Heart left ventricle (tissue), 16 donors: ENCODE results near the gene LLGL2. TPM values are rescaled to one million over a fixed set of nuclear protein-coding genes. Genes with fewer than 3 reads are reported as not detected.

Source experiments
- ATAC-seq, 4 donors: fragments of 200-7000 bp; cut with Tn5 transposase; one replicate each; pipeline ENCODE4 v1.9.1; 2020 to 2022; ENCODE audit warnings: moderate library complexity in 4 of 4, mild to moderate bottlenecking in 3 of 4, moderate number of reproducible peaks in 1 of 4
- DNase-seq, 5 donors: peaks; one replicate each; pipeline ENCODE4 v3.0.0-alpha.2; 2020
- H3K27ac ChIP-seq, 12 donors: fragments of 200-600 bp; sonication (generic) in 4 of 12; one replicate each; pipeline versions ENCODE4 v1.5.0 to v1.8.0; 2016 to 2022; ENCODE audit warnings: mild to moderate bottlenecking in 2 of 12
- H3K27me3 ChIP-seq, 9 donors: fragments of 200-600 bp; sonication (generic) in 2 of 9; one replicate each; pipeline versions ENCODE4 v1.5.1 to v1.8.0; 2016 to 2022; ENCODE audit warnings: mild to moderate bottlenecking in 3 of 9
- H3K36me3 ChIP-seq, 9 donors: fragments of 200-600 bp; sonication (generic) in 2 of 9; one replicate each; pipeline versions ENCODE4 v1.5.0 to v1.8.0; 2018 to 2022; ENCODE audit warnings: mild to moderate bottlenecking in 2 of 9
- H3K4me1 ChIP-seq, 12 donors: fragments of 200-600 bp; sonication (generic) in 4 of 12; one replicate each; pipeline versions ENCODE4 v1.5.0 to v1.8.0; 2016 to 2022; ENCODE audit warnings: mild to moderate bottlenecking in 3 of 12
- H3K4me3 ChIP-seq, 12 donors: fragments of 200-600 bp; sonication (generic) in 4 of 12; one replicate each; pipeline versions ENCODE4 v1.5.0 to v1.8.0; 2017 to 2022; ENCODE audit warnings: mild to moderate bottlenecking in 9 of 12, moderate library complexity in 4 of 12
- H3K9me3 ChIP-seq, 12 donors: fragments of 200-600 bp; sonication (generic) in 4 of 12; one replicate each; pipeline versions ENCODE4 v1.5.0 to v1.8.0; 2016 to 2022; ENCODE audit warnings: mild to moderate bottlenecking in 1 of 12
- CTCF ChIP-seq, 12 donors: fragments of 200-600 bp; sonication (generic) in 4 of 12; IDR thresholded peaks; one replicate each; pipeline versions ENCODE4 v1.5.0 to v1.8.0; 2018 to 2022; ENCODE audit warnings: antibody characterized with exemption in 12 of 12, mild to moderate bottlenecking in 5 of 12
- POLR2A ChIP-seq, 2 donors: fragments of 450-650 bp; IDR thresholded peaks; one replicate each; pipeline ENCODE4 v1.6.1; 2017; ENCODE audit warnings: antibody characterized with exemption in 2 of 2, mild to moderate bottlenecking in 2 of 2, moderate library complexity in 2 of 2
- WGBS, 4 donors: extraction: QIAGEN DNeasy Blood & Tissue Kit in 2 of 4; methylation state at CpG; one replicate each; pipeline versions ENCODE4 v1.1.5 to v1.1.7; 2013 to 2018; 5-methylcytosine and 5-hydroxymethylcytosine counted together
- intact Hi-C, 10 donors: fragments of 100-400 bp; cut with DNase I; formaldehyde crosslinking; loops; one replicate each; pipeline versions ENCODE4 v1.11.1 to v1.14.2; 2022
- polyA plus RNA-seq, 2 donors: library from polyadenylated mRNA; stranded (reverse); fragments of 200-250 nt; gene quantifications; one replicate each; pipeline ENCODE4 v1.2.3, GENCODE V29; 2013
- total RNA-seq, 9 donors: library from RNA; depleted of rRNA in 2 of 9; stranded (reverse); fragments of >200 nt in 2 of 9; fragmentation: NEBNext Ultra II Directional in 3 of 9; extraction: Animal tissue kit (Norgen Biotek cat#: 25700) in 3 of 9; gene quantifications; one replicate each; pipeline versions ENCODE4 v1.1.0 to v1.2.4, GENCODE V29; 2016 to 2023
- donor health status: ischemic (EF 13 %, LVEDD 7.1; RV severe dilation, severe dysfunction).
- donor health status: healthy with polysubstance abuse.
- donor health status: DM: no; HTN: yes; CAD: no.
- donor health status: DM: no; HTN: no; CAD: no.
- donor health status: ischemic (EF 25% LVEDD 6.9; RV normal size, moderate dysfunction).
- donor health status: ischemic (EF 25% LVEDD 5.7; RV mildly dilated, moderate dysfunction).
- donor health status: healthy.
- donor health status: DM: yes; HTN: yes; CAD: no.
- donor health status: ischemic (EF 35%, LVEDD 5.7; RV mildly dilated, moderate dysfunction).
- donor health status: nonischemic (EF 11% LVEDD 7.7; RV severe dilation, severe dysfunction).
- donor health status: DM: yes; HTN: yes; CAD: no.
- donor health status: PGD.
- donor health status: ischemic (EF 29% LVEDD 5.4; RV normal size, mild dysfunction).
- donor health status: nonischemic (EF 23%, LVEDD 6.1; RV moderate dilation, normal function).

The LLGL2 gene
- total and polyA plus RNA-seq, 11 donors = 1.8 to 8.1 (median 3.6) TPM

GRCh38 chr17:75530837-75531720, 5.6 kb downstream of the LLGL2 start:
- Histone ChIP-seq H3K9me3 (no peaks in the 10 kb centered on the region), H3K4me3 (no peak overlapping the region), H3K36me3 (no peaks in the 10 kb centered on the region), H3K27me3 (peaks cover 0 to 2% (median 0%) of the 10 kb centered on the region in 9 donors), H3K4me1 (peaks cover 0 to 12% (median 5%) of the 10 kb centered on the region in 12 donors), H3K27ac (no peak overlapping the region)
- intact Hi-C loops = loop anchor here in 1 of 10 donors (10.0 kb wide), 1 partner anchor 216 kb away; no protein-coding TSS in a partner anchor
- DNase-seq = no peak
- TF ChIP-seq CTCF (IDR thresholded peaks at IDR 0.05) = no peak
- TF ChIP-seq POLR2A (IDR thresholded peaks at IDR 0.05) = no peak
- peak in 1 of 4 donors; percentile 9 for ATAC-seq
- WGBS, 4 donors = 80 to 82% (median 80%) methylated on average over 16 to 19 of the region's 19 CpGs

GRCh38 chr17:75531721-75532072, 6.2 kb downstream of the LLGL2 start:
- ATAC-seq = peak in 1 of 4 donors; percentile 12
- H3K4me3 ChIP-seq = no peak overlapping the region
- H3K4me1 ChIP-seq = peaks cover 0 to 7% (median 0%) of the 10 kb centered on the region in 12 donors
- WGBS, 4 donors = 90 to 98% (median 94%) methylated on average over 5 to 7 of the region's 7 CpGs
- H3K36me3 ChIP-seq = no peaks in the 10 kb centered on the region
- H3K9me3 ChIP-seq = no peaks in the 10 kb centered on the region
- H3K27me3 ChIP-seq = no peaks in the 10 kb centered on the region
- DNase-seq = no peak
- intact Hi-C loops = loop anchor here in 1 of 10 donors (10.0 kb wide), 1 partner anchor 217 kb away; no protein-coding TSS in a partner anchor
- no peak for TF ChIP-seq POLR2A (IDR thresholded peaks at IDR 0.05)
- TF ChIP-seq CTCF (IDR thresholded peaks at IDR 0.05) = no peak
- H3K27ac ChIP-seq = no peak overlapping the region

- no peaks in the 10 kb centered on the region for H3K36me3 ChIP-seq
- H3K4me1 ChIP-seq = peaks cover 0 to 7% (median 0%) of the 10 kb centered on the region in 12 donors
- WGBS, 4 donors = 81 to 92% (median 84%) methylated on average over 12 to 15 of the region's 15 CpGs
- no peaks in the 10 kb centered on the region for H3K9me3 ChIP-seq
- no peak overlapping the region for H3K4me3 ChIP-seq
- TF ChIP-seq POLR2A (IDR thresholded peaks at IDR 0.05) (no peak), CTCF (IDR thresholded peaks at IDR 0.05) (no peak)
- H3K27ac ChIP-seq = peak overlapping the region in 1 of 12 donors; percentile 58
- no peaks in the 10 kb centered on the region for H3K27me3 ChIP-seq
- ATAC-seq (peak in 1 of 4 donors; percentile 16), DNase-seq (no peak)
- intact Hi-C loops = loop anchor here in 1 of 10 donors (10.0 kb wide), 1 partner anchor 220 kb away; no protein-coding TSS in a partner anchor
Measured at GRCh38 chr17:75535119-75535537, 9.6 kb downstream of the LLGL2 start.

- intact Hi-C loops = loop anchor here in 1 of 10 donors (10.0 kb wide), 1 partner anchor 221 kb away; no protein-coding TSS in a partner anchor
- DNase-seq (no peak), ATAC-seq (no peak)
- Histone ChIP-seq H3K9me3 (no peaks in the 10 kb centered on the region), H3K27me3 (no peaks in the 10 kb centered on the region), H3K36me3 (no peaks in the 10 kb centered on the region), H3K27ac (peak overlapping the region in 1 of 12 donors; percentile 58), H3K4me3 (no peak overlapping the region), H3K4me1 (peaks cover 0 to 7% (median 0%) of the 10 kb centered on the region in 12 donors)
- TF ChIP-seq POLR2A (IDR thresholded peaks at IDR 0.05) = no peak
- no peak for TF ChIP-seq CTCF (IDR thresholded peaks at IDR 0.05)
- 92 to 97% (median 94%) methylated on average over 7 to 8 of the region's 8 CpGs for WGBS, 4 donors
Measured at GRCh38 chr17:75535871-75536270, 10.4 kb downstream of the LLGL2 start.
